ENCODE results near the gene CROCC2. TPM values are rescaled to one million over a fixed set of nuclear protein-coding genes. Genes with fewer than 3 reads are reported as not detected.

CROCC2 gene
- total RNA-seq, 1 donor from 2014 or later, result not detected

- no peak for FAIRE-seq
- H3K36me3 ChIP-seq (ENCODE audit: control insufficient read depth, insufficient read depth, low read length), result no peaks in the 10 kb centered on the region
- no peak for TF ChIP-seq CTCF (IDR thresholded peaks at IDR 0.05; ENCODE audit: insufficient read depth, low read length, severe bottlenecking)
- DNase-seq (ENCODE audit: low read depth), result no peak
- peaks cover 12% of the 10 kb centered on the region for H3K27me3 ChIP-seq (ENCODE audit: control insufficient read depth, insufficient read depth, low read length)
- H3K4me3 ChIP-seq (ENCODE audit: low read depth, low read length), result no peak overlapping the region
Observed at GRCh38 chr2:241037498-241037897, 131.4 kb downstream of the CROCC2 start.

GRCh38 chr2:241038374-241039180, 132.4 kb downstream of the CROCC2 start:
- peaks cover 14% of the 10 kb centered on the region for H3K27me3 ChIP-seq (ENCODE audit: control insufficient read depth, insufficient read depth, low read length)
- DNase-seq (ENCODE audit: low read depth), result no peak

GRCh38 chr2:241039416-241039815, 133.3 kb downstream of the CROCC2 start:
- Histone ChIP-seq H3K27me3 (ENCODE audit: control insufficient read depth, insufficient read depth, low read length) (peaks cover 14% of the 10 kb centered on the region), H3K4me3 (ENCODE audit: low read depth, low read length) (no peak overlapping the region), H3K36me3 (ENCODE audit: control insufficient read depth, insufficient read depth, low read length) (no peaks in the 10 kb centered on the region)
- FAIRE-seq (no peak), DNase-seq (ENCODE audit: low read depth) (no peak)
- no peak for TF ChIP-seq CTCF (IDR thresholded peaks at IDR 0.05; ENCODE audit: insufficient read depth, low read length, severe bottlenecking)

More at GRCh38 chr2:241038374-241039180, 132.4 kb downstream of the CROCC2 start:
- Histone ChIP-seq H3K36me3 (ENCODE audit: control insufficient read depth, insufficient read depth, low read length) (no peaks in the 10 kb centered on the region), H3K4me3 (ENCODE audit: low read depth, low read length) (no peak overlapping the region)
- no peak for FAIRE-seq
- TF ChIP-seq CTCF (IDR thresholded peaks at IDR 0.05; ENCODE audit: insufficient read depth, low read length, severe bottlenecking), result no peak

GRCh38 chr2:241040081-241040803, 134.1 kb downstream of the CROCC2 start:
- TF ChIP-seq CTCF (IDR thresholded peaks at IDR 0.05; ENCODE audit: insufficient read depth, low read length, severe bottlenecking), result no peak
- no peak for FAIRE-seq
- H3K27me3 ChIP-seq (ENCODE audit: control insufficient read depth, insufficient read depth, low read length), result peaks cover 14% of the 10 kb centered on the region

GRCh38 chr2:241041589-241042158, 135.5 kb downstream of the CROCC2 start:
- H3K36me3 ChIP-seq (ENCODE audit: control insufficient read depth, insufficient read depth, low read length), result no peaks in the 10 kb centered on the region
- H3K4me3 ChIP-seq (ENCODE audit: low read depth, low read length), result no peak overlapping the region
- FAIRE-seq, result no peak
- H3K27me3 ChIP-seq (ENCODE audit: control insufficient read depth, insufficient read depth, low read length), result peaks cover 10% of the 10 kb centered on the region
- TF ChIP-seq CTCF (IDR thresholded peaks at IDR 0.05; ENCODE audit: insufficient read depth, low read length, severe bottlenecking), result no peak
- DNase-seq (ENCODE audit: low read depth), result no peak

More at GRCh38 chr2:241040081-241040803, 134.1 kb downstream of the CROCC2 start:
- no peak overlapping the region for H3K4me3 ChIP-seq (ENCODE audit: low read depth, low read length)
- no peak for DNase-seq (ENCODE audit: low read depth)
- H3K36me3 ChIP-seq (ENCODE audit: control insufficient read depth, insufficient read depth, low read length), result no peaks in the 10 kb centered on the region

Other genes starting within 250 kb of the CROCC2 start
- gene AQP12B, start 223.5 kb upstream of the CROCC2 start, total RNA-seq, result not detected in 2 replicates
- gene AQP12A, start 214.5 kb upstream of the CROCC2 start, total RNA-seq, result not detected in 2 replicates
- gene KIF1A, start 86.1 kb upstream of the CROCC2 start, total RNA-seq, result not detected in 2 replicates
- gene AGXT, start 37.5 kb upstream of the CROCC2 start, total RNA-seq, result not detected in 2 replicates
- gene MAB21L4, start 10.2 kb upstream of the CROCC2 start, total RNA-seq, result 0.53 and 5.1 TPM in 2 replicates
- 0.26 and 0.38 TPM in 2 replicates for gene SNED1, start 92.3 kb downstream of the CROCC2 start, total RNA-seq
- gene MTERF4, start 196.0 kb downstream of the CROCC2 start, total RNA-seq, result 35.5 and 35.7 TPM in 2 replicates
- gene PASK, start 243.1 kb downstream of the CROCC2 start, total RNA-seq, result 2.8 and 2.9 TPM in 2 replicates
- gene PPP1R7, start 244.1 kb downstream of the CROCC2 start, total RNA-seq, result 32.4 and 51.2 TPM in 2 replicates